ENCODE data around the gene SORCS3. TPM values are rescaled to one million over a fixed set of nuclear protein-coding genes. Genes with fewer than 3 reads are reported as not detected.

Gene SORCS3
- total RNA-seq, 1 donor from 2014 or later: not detected

GRCh38 chr10:104989880-104990279 lies 348.8 kb downstream of the SORCS3 start:
- Histone ChIP-seq H3K4me3 (no peak overlapping the region), H3K27me3 (ENCODE audit: low read depth) (no peaks in the 10 kb centered on the region), H3K4me1 (no peaks in the 10 kb centered on the region), H3K9me3 (peaks cover 5% of the 10 kb centered on the region), H3K27ac (no peak overlapping the region), H3K36me3 (no peaks in the 10 kb centered on the region)
- ATAC-seq: no peak
- no peak for TF ChIP-seq CTCF (IDR thresholded peaks at IDR 0.05)
- DNase-seq: no peak
- intact Hi-C loops (cut with DNase I): no loop called here

- Histone ChIP-seq H3K9me3 (no peaks in the 10 kb centered on the region), H3K4me3 (no peak overlapping the region), H3K27ac (no peak overlapping the region), H3K36me3 (no peaks in the 10 kb centered on the region), H3K27me3 (ENCODE audit: low read depth) (no peaks in the 10 kb centered on the region), H3K4me1 (no peaks in the 10 kb centered on the region)
- TF ChIP-seq CTCF (IDR thresholded peaks at IDR 0.05): no peak
- ATAC-seq (no peak), DNase-seq (no peak)
- intact Hi-C loops (cut with DNase I): no loop called here
Measured at GRCh38 chr10:104993085-104993484, 352.0 kb downstream of the SORCS3 start.

- Histone ChIP-seq H3K4me3 (no peak overlapping the region), H3K4me1 (no peaks in the 10 kb centered on the region), H3K36me3 (no peaks in the 10 kb centered on the region), H3K27me3 (ENCODE audit: low read depth) (no peaks in the 10 kb centered on the region), H3K27ac (no peak overlapping the region), H3K9me3 (no peaks in the 10 kb centered on the region)
- intact Hi-C loops (cut with DNase I): no loop called here
- DNase-seq (no peak), ATAC-seq (no peak)
- TF ChIP-seq CTCF (IDR thresholded peaks at IDR 0.05): no peak
Measured at GRCh38 chr10:105001269-105001668, 360.2 kb downstream of the SORCS3 start.

- no peaks in the 10 kb centered on the region for H3K4me1 ChIP-seq
- no peak for TF ChIP-seq CTCF (IDR thresholded peaks at IDR 0.05)
- no peak overlapping the region for H3K4me3 ChIP-seq
- no peak for ATAC-seq
- H3K9me3 ChIP-seq: no peaks in the 10 kb centered on the region
- no peak overlapping the region for H3K27ac ChIP-seq
- H3K36me3 ChIP-seq: no peaks in the 10 kb centered on the region
- intact Hi-C loops (cut with DNase I): no loop called here
- H3K27me3 ChIP-seq (ENCODE audit: low read depth): no peaks in the 10 kb centered on the region
- no peak for DNase-seq
Measured at GRCh38 chr10:105010411-105011121, 369.5 kb downstream of the SORCS3 start.

- intact Hi-C loops (cut with DNase I): no loop called here
- no peak for TF ChIP-seq CTCF (IDR thresholded peaks at IDR 0.05)
- no peak overlapping the region for H3K27ac ChIP-seq
- H3K9me3 ChIP-seq: no peaks in the 10 kb centered on the region
- no peaks in the 10 kb centered on the region for H3K4me1 ChIP-seq
- H3K27me3 ChIP-seq (ENCODE audit: low read depth): no peaks in the 10 kb centered on the region
- H3K36me3 ChIP-seq: no peaks in the 10 kb centered on the region
- DNase-seq (no peak), ATAC-seq (no peak)
- H3K4me3 ChIP-seq: no peak overlapping the region
Measured at GRCh38 chr10:105017116-105017515, 376.0 kb downstream of the SORCS3 start.

Data from lower lobe of right lung (tissue), 2 donors.